ENCODE measurements around the gene CENPP.
"Not testable (repeated sequence)": the region's sequence is repeated elsewhere in the genome, so short reads cannot be mapped to it uniquely, and the experiment has no call there.

The CENPP gene

DNA sequence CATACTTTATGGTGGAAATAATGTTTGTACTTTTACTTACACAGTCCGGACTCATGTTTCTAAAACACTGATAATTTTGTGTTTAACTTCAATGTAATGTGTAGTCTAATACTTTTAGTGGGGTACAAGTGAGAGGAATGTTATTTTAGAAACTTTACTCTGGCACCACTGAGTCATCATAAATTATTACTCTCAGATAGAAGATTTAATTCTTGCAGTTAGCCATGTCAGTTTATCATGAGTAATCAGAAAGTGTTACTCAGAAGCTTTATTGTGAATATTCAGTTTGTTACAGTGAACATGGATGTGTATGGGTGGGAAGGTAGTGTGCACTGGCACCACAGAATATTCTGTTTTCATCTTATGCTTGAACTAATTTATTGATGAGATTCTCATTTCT, 58.6 kb downstream of the CENPP start:
- no peak for DNase-seq

DNA sequence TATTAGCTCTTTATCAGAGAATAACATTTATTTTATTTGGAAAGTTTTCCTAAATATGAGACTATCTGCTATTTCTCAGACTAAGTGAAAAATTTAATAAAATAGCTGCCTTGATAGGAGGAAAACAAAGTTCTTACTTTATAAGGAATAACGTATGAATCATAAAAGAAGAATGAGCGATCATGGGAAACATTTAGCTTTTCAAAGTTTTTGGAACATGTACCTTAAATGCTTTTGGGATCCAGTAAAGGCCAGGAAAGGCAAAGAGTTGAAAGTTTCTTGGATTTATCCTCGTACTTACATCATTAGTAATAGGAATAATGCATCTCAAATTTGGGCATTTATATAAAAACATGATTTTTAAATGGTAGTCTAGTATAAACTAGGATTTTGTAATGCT, 59.2 kb downstream of the CENPP start:
- no peak for DNase-seq

DNA sequence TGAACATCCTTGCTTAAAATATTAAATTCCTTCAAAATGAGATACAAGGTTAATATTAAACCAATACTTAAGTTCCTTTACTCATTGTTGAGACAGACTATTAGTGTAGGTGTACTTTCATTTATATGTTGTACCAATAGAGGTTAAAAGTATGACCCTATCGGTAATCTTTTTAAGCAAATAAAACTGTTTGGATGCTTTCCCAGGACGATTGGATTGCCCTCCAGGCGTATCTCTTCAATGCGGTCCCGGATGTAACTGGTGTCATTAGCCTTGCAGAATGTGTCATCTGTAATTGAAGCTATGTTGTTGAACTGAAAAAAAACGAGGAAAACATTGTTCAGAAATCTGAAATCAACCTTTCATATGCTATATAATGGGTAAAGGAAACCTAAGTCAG, 59.7 kb downstream of the CENPP start:
- no peak for DNase-seq

DNA sequence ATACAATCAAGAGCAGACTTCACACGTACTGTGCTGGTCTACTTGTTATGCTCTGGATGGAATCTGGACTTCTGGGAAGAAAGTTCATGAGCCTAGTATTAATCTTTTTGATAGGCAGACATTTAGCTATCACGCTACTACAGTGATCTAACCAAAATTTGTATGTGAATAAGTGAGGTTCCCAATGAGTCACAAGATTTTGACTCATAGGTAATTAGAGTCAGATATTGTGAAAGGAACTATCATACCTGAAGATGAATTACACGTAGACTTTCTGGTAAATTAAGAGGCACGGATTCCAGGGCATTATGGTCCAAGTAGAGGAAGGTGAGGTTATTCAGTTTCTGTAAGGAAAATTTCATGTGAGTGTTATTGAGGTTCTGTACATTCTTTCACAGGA, 60.2 kb downstream of the CENPP start:
- no peak for DNase-seq

DNA sequence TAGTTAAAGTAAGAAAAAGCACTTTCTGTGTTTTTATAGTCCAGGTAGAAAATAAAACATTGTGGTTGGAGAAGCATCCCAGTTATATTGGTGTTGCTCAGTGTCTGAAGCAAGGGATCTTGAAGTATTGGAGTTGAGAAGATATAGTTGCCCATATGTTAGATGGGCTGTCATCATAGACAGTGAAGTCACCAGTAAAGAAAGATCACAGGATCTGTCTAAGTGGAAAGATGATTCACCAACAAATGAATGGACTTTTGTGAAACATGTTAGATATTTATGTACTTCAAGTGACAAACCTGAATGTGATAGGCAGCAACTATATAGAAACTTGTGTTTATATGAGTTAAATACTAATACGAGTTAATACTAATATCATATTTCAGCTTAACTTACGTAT, 66.9 kb downstream of the CENPP start:
- no peak for DNase-seq

DNA sequence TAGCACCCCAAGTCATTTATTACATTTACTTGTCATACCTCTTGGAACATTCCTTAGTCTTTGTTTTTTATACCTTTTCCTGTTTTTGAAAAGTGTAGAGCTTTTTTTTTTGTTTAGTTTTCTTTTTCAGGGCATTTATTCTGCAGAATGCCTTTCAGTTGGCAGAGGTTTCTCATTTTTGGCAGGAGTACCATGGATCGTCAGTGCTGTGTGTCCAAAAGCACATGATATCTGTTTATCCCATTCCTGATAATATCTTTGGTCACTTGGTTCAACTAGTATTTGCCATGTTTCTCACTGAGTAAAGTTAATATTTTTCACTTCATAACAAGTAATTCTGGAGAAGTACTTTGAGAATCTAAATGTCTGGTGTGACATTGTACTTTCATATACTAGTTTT, 67.9 kb downstream of the CENPP start:
- no peak for DNase-seq

DNA sequence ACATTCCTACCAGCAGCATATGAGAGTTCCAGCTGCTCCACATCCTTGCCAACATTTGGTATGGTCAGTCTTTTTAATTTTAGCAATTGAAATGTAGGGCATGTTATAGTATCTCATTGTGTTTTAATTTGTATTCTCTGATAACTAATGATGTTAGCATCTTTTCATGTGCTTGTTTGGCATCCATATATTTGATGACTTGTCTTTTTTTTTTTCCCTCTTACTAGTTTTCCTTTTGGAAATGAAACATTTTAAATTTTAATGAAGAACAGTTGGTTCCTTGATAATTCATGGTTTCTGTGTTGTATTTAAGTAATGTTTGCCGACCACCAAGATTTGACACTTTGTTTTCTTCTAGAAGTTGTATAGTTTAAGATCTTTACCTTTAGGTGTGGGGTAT, 69.9 kb downstream of the CENPP start:
- no peak for DNase-seq

DNA sequence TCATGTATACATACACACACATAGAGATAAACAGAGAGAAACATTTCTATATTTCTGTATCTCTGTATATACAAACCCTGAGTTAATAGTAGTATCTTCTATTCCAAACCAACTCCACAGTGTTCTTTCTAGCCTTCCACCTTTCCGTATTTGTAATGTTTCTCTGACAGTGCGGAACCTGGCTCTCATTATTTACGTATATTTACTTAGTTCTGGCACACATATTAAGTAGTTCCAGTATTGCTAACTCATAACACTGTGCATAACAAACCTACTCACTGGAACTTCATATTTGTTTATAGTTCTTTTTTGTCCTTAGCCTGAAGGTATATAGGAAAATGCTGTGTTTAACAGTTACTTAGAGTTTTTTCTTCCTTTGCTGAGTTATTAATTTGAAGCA, 72.1 kb downstream of the CENPP start:
- DNase-seq = no peak

DNA sequence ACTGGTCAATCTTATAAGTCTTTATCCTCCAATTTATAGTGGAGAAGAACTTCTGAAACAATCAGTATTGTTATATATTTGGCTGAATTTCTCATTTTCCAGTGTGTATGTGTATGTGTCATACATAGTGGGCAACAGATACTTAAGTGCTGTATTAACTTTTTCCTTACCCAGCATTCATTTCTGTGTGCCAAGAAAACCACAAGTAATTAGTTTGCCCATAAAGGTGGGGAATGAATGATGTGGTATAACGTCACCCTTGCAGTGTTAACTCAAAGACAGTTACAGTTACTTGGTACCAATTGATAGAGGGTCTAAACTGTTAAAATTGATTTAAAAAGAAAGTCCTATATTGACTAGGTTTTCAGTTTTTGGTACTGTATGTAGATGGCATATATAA, 76.6 kb downstream of the CENPP start:
- peak; percentile 10 for DNase-seq

DNA sequence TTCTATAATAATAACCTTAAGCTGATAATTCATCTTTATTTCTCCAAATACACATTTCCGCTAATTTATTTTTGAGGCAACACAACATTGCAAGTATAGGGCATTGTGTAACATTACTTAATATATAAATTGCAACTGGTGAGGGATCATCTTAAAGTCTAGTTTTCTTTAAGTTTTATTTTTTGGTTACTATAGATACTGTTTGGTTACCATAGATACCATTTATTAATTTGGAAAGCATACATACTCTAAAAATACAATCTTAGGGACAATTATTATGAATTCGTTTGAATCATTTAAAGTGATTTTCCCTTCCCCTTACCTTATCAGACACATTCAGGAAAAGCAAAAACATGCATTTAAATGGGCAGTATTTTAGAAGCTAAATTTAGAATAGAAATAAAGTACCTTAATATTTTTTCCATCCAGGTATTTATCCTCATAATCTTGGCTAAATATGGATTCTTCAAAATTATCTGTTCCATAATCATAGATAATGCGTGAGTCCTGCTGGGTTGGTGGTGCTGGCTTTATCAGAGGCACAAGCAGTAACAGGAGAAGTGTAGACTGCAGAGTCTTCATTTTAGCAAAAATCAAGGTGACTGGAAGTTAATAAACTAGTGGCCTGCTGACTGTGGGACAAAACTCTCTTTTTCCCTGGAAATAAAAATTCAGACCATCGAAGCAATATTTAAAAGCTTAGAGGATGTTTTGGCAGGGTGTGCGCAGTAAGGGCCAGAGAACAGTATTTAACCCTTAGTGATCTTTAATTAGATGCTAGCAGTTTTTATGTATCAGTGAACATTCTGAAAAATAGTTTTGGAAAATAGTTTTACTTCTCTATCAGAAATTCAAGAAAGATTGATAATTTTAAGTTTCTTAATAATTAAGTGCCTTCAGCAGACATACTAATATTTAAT, 77.3 kb downstream of the CENPP start:
- no peak for DNase-seq

DNA sequence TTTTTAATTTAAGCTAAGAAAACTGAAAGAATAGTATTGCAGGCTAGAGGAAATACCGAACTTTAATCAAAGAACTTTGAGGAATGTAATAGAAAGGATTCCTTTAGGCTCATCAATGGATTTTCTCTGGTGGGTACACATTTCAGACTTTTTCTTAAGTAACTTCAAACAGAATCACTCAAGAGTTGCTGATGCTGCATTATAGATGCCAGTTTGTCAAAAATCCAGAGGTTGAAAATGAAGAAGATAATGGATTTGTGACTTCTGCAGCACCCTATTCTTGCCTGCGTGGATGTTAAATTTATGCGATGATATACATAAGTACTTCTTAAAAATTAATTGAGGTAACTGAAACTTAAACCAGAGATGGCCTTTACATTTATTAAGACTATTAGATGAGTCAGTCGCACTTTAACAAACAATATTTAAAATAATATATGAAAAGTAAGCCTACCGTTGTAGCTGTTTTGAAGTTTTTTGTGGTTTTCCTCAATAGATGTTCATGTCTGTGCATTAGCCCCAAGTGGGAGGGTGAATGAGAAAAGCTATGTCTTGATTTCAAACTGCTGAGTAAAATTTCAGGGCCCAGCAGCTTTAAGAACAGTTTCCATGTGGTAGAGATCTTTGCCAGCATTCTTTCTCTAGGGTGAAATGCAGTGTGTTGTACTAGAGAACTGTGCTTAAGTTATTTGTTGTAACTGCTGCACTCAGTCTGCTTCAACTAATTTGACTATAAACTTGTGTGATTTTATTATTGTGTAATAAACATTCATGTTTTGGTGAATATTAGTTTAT, 78.5 kb downstream of the CENPP start, which contains the start of gene OGN:
TSS of gene OGN (minus strand) at position 537 of the 795 bp plus-strand sequence. CDS start 1,171 bp downstream, outside the sequence.
- DNase-seq = no peak

DNA sequence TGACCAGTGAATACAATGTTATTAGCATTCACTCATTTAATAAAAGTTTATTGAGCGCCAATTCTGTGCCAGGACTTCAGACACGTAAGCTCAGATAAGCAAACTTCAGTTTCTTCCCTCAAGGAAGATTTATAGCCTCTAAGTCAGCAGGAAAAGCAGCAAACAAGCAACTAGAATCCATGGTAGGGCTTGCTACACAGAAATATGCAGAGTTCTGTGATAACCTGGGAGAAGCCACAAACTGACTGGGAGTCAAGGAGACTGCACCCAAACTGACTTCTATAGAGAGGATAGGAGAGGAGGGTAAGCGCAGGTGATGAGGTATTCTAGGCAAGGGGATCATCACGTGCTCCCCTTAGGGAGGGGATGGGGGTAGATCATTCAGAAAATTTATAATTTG, 80.1 kb downstream of the CENPP start:
- DNase-seq = no peak

DNA sequence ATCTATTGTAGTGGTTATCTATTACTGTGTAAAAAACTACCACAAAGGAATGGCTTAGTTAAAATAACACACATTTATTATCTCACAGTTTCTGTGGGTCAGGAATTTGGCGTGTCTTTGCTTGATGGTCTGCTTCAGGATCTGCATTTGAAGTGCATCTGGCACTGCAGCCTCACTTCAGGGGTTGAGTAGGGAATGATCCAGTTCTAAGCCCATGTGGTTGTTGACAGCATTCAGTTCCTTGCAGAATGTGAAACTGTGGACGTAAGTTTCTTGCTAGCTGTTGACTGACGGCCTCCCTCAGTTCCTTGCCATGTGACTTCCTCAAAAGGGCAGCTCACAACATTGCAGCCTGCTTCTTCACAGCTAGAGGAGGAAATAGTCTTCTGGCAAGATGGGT, 80.7 kb downstream of the CENPP start:
- DNase-seq = peak; percentile 37

DNA sequence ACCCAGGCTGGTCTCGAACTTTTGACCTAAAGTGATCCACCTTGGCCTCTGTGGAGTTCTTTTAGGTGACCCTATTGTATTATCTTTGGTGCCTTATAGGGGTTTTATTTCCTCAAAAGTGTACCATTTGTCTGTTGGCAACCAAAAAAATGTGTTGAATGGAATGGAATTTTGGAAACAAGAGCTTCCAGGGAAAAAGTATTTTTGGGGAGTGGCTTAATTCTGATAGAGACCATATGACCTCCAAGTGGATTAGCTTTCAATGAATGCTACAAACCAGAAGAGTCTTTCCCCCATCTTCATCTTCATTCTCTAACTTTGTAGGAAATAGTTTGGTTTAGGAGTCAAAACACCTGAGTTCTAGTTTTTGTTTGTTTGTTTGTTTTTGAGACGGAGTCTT, 82.1 kb downstream of the CENPP start:
- no peak for DNase-seq

DNA sequence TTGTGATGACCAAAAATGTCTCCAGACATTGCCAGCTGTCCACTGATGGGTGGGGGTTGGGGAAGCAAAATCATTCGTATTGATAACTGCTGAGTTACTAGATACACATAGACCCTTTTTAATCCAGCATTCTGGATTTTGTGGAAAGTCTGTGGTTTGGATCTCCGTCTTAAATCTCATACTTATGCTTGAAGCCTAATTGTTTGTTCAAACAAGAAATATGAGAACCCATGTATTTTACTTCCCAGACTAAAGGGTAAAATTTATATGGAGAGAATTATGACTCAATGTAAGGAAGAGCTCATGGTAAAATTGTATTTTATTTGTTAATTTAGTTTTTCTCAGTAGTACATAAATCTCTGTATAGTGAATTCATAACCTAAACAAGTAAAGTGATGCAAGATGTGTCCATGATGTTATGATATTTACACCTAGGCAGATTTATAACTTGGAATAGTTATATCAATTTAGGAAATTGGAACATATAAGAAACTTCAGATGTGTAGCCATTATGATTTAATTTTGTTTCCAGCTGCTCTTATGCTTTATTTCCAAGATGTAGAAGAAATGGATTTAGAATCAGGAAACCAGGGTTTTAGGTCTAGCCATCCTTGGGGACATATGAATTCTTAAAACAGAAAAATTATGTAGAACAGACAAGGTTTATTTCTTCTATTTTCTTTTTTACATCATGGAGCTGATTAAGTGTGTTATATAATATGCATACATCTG, 83.2 kb downstream of the CENPP start:
- no peak for DNase-seq

DNA sequence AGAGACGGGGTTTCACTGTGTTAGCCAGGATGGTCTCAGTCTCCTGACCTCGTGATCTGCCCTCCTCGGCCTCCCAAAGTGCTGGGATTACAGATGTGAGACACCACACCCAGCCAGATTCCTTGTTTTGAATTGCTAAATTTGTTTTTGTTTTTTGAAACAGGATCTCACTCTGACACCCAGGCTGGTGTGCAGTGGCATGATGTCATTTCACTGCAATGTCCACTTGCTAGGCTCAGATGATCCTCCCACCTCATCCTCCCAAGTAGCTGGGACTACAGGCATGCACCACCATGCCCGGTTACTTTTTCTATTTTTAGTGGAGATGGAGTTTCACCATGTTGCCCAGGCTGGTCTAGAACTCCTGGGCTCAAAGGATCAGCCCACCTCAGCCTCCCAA, 85.4 kb downstream of the CENPP start:
- not testable (repeated sequence) for DNase-seq

DNA sequence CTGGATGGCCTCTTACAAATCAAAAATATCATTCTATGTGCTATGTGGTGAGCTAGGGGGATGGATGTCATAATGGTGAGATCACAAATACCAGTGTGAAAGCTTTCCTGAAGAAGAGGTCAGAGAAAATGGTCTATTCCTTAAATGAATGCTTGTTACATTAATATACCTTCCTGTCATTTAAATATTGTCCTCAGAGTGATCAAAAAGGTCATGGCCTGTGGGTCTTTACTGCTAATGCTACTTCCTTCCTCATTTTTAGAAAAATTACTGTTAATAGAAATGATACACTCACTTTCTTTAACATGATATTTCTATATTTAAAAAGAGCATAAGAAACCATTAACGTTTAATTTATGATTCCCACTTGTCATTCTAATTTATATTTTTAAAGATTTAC, 88.8 kb downstream of the CENPP start:
- DNase-seq = no peak

DNA sequence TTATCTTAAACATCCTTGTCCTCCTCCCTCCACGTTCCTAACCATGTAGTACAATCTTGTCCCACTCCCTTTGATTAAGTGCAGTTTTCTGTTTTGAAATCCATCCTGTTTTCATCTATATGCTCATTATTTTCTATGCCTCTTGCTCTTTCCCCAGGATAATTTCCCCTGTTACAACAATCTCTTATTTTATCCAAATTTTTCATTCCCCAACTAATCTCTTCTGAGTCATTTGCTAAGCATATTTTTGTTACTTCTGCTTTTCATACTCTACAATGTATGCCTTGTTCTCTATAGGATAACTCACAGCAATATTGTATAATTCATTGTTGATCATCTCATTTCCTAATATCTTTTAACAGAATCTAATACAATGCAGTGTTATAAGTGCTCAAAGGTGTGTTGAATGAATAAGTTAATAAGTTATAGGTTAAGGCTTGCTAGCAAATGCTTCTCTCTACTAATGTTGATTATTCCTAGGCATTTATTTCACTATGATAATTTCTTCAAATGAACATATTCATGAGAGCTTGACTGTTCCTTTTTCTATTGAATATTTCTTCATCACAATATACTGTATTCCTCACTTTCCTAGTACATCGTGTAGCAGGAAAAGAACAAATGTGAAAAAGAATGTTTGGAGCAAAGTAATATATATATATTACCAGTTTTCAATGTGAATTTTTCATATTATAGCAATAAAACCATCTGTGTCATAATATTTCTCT, 97.0 kb downstream of the CENPP start:
- no peak for DNase-seq

DNA sequence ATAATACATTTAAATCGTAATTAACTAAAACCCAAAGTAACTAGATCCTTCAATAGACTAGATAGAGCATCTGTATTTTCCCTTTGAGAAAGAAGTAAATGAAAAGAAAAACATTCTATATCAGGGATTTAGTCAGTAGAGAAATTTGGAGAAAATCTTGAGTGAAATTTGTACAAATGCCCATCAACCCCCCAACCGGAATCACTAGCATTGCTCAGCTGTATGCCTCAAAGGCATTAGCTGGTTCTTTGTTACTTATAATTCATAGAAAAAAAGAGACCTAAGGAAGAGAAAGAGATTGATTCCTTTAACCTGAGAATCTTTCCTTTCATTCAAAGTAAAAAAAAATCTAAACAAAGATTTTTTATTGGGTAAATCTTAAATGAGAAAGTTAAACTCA, 97.9 kb downstream of the CENPP start:
- no peak for DNase-seq

DNA sequence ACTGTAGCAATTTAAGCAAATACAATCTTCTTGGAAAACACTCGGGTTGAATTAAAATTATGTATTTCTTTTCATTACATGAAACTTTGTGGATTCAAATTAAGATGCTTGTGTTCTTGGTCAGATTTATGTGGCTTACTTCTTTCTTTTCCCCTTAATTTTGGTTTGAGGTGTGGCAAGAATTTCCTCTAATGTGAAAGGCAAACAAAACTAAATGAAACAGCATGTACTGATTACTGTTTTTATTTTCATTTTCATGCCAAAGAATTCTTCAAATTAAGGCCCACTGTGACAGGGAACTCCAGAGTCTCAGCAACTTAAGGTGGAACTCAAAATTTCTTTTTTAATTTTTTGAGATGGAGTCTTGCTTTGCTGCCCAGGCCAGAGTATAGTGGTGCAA, 98.6 kb downstream of the CENPP start, which contains the start of gene OMD:
TSS of gene OMD (minus strand) at position 132 of the 400 bp plus-strand sequence. CDS start 6,913 bp downstream, outside the sequence.
- no peak for DNase-seq

DNA sequence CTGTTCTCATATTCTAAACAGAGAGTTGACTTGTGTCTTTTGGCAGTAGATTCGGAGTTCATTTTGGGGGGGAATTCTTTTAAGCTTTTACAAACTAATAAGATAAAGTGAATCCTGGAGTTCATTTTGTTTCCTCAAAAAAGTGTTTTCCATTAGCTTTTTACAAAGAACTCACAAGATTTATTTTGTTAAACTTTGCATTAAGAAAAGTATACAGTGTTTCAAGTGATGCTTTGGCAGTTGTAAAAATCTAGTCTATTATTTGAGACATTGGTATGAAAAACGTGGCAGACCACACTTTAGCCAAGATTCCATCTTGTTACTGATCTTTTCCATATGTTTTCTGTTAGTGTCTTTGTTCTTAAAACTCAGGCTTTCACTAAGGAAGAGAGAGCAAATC, 99.7 kb downstream of the CENPP start:
- DNase-seq = no peak

DNA sequence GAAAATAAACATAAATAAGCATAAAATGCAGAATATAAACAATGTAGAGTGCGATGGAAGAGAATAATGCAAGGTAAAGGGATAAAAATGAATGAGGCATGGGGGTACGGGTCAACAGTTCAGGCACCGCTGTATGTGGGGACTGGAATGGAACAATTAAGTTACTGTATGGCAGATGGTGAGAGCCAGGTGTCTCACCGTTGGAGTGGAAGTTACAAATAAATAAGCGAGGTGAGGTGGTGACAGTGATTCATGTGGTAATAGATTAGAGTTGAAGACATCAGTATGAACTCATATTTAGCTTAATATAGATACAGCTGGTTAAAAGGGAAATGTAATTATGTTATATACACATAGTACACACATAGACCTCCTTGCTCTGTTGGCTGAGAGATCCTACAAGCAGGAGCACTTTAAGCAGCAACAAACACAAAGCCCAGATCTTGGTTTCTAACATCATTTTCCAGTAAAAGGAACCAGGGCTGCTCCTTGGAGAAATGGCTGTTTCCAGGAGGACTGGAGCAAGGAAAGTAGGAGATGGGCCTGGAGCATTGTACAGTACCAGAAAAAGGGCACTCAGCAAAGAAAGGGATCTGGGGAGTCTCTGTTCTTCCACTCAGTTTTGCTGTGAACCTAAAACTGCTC, 100.9 kb downstream of the CENPP start:
- no peak for DNase-seq
